Bronchial smooth muscle cell (primary cell): ENCODE data around the gene MPC1L. TPM values are rescaled to one million over a fixed set of nuclear protein-coding genes. Genes with fewer than 3 reads are reported as not detected.

ENCODE experiments used
- total RNA-seq: library from RNA; depleted of rRNA; stranded (reverse); fragments of >200 nt; gene quantifications from 2 replicates; pipeline ENCODE4 v1.2.1, GENCODE V29; 2014

The MPC1L gene
- total RNA-seq = not detected in 2 replicates

GRCh38 chrX:40623139-40623536 lies at the start of gene MPC1L:
MPC1L (plus strand) TSS chrX:40623428; CDS start chrX:40623566, 138 bp downstream.

GRCh38 chrX:40580537-40581335 lies 42.5 kb upstream of the MPC1L start, which contains the start of gene ATP6AP2:
ATP6AP2 (plus strand) TSS chrX:40580970; CDS start chrX:40581066, 96 bp downstream.

DNA sequence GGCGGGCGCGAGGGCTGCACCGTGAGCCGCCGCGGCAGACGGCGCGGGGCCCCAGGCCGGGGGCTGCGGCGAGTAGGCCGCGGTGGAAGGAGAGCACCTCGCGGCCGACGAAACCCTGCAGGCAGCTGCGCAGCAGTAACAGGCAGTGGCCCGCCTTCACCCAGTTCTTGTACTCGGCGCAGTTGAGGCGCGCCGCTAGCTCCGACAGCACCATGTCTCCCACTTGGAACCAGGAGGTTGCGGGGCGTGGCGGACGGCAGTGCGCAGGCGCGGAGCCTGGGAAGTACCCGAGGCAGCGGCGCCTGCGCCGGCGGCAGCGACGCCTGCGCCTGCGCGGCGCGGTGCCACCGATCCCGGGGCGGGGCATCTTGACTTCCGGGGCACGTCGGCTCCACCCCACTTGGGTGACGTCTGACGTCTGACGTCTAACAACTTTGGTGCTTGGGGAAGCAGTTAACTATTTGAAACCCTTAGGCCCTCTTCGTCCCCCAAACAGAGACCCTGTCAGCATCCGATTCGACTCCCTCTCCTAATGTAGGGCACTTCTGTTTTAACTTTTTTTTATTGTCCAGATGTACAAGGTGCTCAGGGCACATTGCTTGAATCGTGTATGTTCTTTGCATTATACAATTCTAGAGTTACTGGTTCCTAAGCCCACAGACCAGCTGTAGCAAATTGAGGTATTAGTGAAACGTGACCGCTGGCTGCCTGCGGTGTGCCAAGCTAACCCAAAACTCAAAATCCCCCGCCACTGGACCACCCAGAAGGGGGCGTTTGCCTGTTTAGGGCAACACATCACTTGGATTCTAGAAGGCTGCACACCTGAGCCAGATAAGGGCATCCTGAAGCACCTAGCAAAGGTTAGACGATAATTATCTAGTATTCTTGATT lies 24.3 kb downstream of the MPC1L start, which contains the start of gene CXorf38:
Gene CXorf38, minus strand, starts transcription at position 255 of the 891 bp plus-strand sequence. Its CDS starts 41 bp downstream, at position 214.

Other genes starting within 250 kb of the MPC1L start
- gene ATP6AP2, start 42.5 kb upstream of the MPC1L start, total RNA-seq = 142 and 204 TPM in 2 replicates
- gene CXorf38, start 24.1 kb downstream of the MPC1L start, total RNA-seq = 4.4 and 7.3 TPM in 2 replicates
- 6.4 and 11.8 TPM in 2 replicates for gene MED14, start 112.1 kb downstream of the MPC1L start, total RNA-seq